Prostate gland (tissue), 2 donors: ENCODE results near the gene NR4A3.

Experiments used
- CTCF ChIP-seq, 4 experiments: fragments of 200-600 bp in 2 of 4; fragments of 450-650 bp in 2 of 4; sonication (generic) in 2 of 4; IDR thresholded peaks; 1 replicate in 3 of 4; 2 replicates in 1 of 4; pipeline ENCODE4 v1.5.1; 2016 to 2019; ENCODE audit warnings: antibody characterized with exemption in 4 of 4, mild to moderate bottlenecking in 2 of 4, moderate library complexity in 2 of 4
- POLR2A ChIP-seq: fragments of 450-650 bp; IDR thresholded peaks from one replicate; pipeline ENCODE4 v1.6.1; 2016; ENCODE audit warnings: antibody characterized with exemption, mild to moderate bottlenecking
- POLR2AphosphoS5 ChIP-seq: sonication (generic); formaldehyde crosslinking; IDR thresholded peaks from one replicate; pipeline ENCODE4 v1.6.1; 2017; ENCODE audit warnings: antibody characterized with exemption

- no peak for TF ChIP-seq POLR2AphosphoS5
- no peak for TF ChIP-seq CTCF (IDR thresholded peaks at IDR 0.05)
- no peak for TF ChIP-seq POLR2A
Measured at GRCh38 chr9:99873943-99874584, 52.4 kb downstream of the NR4A3 start.
